Stimulated activated CD8-positive, alpha-beta memory T cell treated with anti-CD3 and anti-CD28 coated beads, Interleukin-4, amount 100 ng/mL, for 1 hour (primary cell): ENCODE measurements around the gene LPXN.
"Not testable (repeated sequence)": the region's sequence is repeated elsewhere in the genome, so short reads cannot be mapped to it uniquely, and the experiment has no call there.

Experiments
- DNase-seq, 2 donors: peaks; one replicate each; pipeline ENCODE4 v3.0.0-alpha.2; 2020; ENCODE audit warnings: low read depth in 2 of 2, low spot score in 1 of 2

LPXN gene

DNA sequence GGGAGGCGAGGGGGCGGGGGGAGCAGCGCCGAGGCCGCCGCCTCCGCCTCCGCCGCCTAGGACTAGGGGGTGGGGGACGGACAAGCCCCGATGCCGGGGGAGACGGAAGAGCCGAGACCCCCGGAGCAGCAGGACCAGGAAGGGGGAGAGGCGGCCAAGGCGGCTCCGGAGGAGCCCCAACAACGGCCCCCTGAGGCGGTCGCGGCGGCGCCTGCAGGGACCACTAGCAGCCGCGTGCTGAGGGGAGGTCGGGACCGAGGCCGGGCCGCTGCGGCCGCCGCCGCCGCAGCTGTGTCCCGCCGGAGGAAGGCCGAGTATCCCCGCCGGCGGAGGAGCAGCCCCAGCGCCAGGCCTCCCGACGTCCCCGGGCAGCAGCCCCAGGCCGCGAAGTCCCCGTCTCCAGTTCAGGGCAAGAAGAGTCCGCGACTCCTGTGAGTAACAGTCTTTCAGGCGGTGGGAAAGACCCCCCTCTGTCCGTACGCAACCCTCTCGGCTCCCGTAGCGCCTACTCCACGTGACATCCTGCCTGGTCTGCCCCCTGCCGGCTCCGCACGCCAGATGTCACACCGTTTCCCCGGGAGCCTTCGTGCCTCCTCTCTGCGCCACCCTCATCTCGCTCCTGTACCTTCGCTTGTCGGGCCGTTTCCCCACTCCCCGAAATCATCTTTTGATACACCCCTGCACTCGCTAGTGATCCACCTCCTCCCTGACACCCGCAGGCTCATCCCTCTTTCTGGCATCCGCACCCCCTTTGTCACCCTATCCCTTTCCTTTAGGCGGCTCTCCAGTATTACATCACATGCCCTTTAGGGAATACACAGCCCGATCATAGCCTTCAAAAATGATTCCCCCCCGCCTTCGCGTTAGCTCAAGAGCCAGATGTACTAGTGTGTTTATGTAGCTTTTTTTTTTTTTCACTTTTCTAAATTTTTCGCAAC, 3.8 kb upstream of the LPXN start:
- peak; percentile 81 to 88 for DNase-seq

- peak; percentile 94 to 95 for DNase-seq
Measured at GRCh38 chr11:58578635-58579191, 3.1 kb upstream of the LPXN start, which contains the start of gene ZFP91. Gene ZFP91 (plus strand): TSS chr11:58579063. CDS start chr11:58579282, 219 bp downstream.

- DNase-seq, result peak; percentile 78 to 88
Measured at GRCh38 chr11:58578136-58578634, 2.5 kb upstream of the LPXN start.

DNA sequence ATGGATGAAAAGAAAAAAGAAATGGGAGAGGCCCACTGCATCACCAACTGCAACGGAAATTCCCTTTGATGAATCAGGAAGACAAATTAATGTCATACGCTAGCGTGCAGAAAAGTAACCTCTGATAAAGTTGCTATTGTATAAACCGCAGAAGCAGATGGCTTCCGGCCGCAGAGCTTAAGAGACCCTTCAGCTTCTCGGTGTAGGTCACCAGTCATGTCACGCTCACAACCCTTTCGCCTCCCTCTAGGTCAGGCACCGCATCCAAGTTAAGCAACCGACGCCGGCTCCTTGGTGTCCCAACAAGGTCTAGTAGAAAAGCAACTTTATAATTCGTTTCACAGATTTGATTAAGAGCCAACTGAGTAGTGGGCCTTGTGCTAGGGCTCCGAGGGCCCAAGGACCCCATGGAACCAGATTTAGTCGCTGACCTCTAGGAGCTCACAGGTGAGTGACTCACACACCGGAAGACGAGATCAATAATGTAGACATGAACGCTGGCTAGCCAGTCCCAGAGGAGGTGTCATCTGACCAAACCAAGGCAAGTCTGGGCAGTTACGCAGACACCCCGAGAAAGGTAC, 2.0 kb upstream of the LPXN start:
- peak; percentile 65 to 66 for DNase-seq

DNA sequence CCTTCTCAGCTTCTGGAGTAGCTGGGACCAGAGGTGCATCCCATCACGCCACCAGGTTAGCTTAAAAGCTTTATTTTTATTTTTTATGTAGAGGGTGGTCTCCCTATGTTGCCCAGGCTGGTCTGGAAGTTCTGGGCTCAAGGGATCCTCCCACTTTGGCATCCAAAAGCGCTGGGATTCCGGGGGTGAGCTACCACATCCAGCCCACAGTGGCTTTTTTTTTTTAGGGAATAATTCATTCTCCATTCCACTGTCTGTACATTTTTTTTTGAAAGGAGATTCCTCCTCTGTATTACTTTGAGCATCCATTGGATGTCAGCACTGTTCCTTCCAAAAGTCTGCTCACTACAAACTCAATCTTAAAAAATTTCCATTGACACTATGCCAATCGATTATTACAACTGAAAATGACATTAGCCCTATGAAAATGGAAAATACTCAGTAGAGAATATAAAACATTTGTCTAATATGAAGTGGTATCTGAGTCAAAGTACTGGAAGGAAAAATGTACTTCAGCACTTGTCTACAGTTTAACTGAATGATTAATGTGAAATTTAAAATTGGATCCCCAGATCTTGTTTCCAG, 1.3 kb upstream of the LPXN start:
- no peak for DNase-seq

- DNase-seq, result no peak
Measured at GRCh38 chr11:58574881-58575280, 775 bp downstream of the LPXN start.

GRCh38 chr11:58573451-58574104, 2.1 kb downstream of the LPXN start:
- DNase-seq, result peak in 1 of 2 donors; percentile 28

DNA sequence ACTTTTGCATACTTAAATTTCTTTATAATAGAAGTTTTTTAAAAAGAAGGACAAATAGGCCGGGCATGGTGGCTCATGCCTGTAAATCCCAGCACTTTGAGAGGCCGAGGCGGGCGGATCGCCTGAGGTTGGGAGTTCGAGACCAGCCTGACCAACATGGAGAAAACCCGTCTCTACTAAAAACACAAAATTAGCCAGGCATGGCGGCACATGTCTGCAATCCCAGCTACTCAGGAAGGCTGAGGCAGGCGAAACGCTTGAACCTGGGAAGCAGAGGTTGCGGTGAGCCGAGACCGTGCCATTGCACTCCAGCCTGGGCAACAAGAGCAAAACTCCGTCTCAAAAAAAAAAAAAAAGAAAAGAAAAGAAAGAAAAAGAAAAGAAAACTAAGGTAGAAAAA, 2.8 kb downstream of the LPXN start:
- DNase-seq, result not testable (repeated sequence)

GRCh38 chr11:58567889-58568512, 7.7 kb downstream of the LPXN start:
- peak; percentile 52 to 59 for DNase-seq

- no peak for DNase-seq
Measured at GRCh38 chr11:58564231-58564630, 11.4 kb downstream of the LPXN start.

DNA sequence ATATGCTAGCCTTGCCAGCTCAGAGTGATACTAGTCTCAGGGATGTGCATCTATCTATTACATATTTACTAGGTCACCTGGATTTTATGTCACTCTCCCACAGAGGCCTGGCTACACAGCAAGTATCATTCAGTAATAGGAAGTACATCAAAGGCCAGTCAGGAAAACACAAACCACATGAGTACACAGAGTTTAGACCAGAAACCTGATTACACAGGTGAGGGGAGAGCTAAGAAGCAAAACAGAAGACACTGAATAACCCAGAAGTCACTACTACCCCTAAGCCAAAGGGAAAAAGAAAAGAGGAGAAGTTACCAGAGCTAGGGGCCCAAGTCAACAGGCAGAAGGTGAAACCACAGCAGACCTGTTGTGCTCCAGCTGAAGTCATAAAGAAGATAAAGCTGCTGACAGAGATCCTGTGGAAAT, 13.3 kb downstream of the LPXN start:
- no peak for DNase-seq

DNA sequence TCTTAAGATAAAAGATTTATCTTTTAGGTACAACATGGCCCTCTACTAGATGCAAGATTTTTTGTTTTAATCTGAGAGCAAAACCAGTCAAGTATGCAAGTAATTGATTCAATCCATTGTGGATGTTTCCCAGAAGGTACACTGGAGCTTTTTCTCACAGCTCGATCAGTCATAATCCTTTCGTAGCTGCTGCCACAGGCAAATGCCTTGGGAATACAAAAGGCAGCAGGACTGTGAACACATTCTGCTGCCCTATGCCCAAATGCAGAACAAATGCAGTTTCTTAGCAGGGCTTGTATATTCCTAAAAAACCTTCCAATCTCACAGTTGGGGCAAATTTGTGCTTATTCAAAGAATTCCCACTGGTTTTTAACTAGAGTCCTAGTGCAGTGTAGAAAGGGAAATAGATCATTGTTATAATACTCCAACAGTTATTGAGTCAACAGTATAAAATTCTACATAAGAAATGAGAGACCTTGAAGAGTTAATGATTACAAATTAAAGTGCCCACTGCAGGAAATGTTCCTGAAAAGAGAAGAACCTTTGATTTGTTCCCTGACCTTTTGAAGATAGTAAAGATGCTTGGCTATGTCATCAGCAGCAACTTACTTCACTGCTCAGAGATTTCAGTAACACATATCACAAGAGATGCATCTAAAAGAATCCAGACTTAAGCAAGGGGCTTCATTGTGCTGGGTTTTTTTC, 14.1 kb downstream of the LPXN start:
- DNase-seq, result no peak

DNA sequence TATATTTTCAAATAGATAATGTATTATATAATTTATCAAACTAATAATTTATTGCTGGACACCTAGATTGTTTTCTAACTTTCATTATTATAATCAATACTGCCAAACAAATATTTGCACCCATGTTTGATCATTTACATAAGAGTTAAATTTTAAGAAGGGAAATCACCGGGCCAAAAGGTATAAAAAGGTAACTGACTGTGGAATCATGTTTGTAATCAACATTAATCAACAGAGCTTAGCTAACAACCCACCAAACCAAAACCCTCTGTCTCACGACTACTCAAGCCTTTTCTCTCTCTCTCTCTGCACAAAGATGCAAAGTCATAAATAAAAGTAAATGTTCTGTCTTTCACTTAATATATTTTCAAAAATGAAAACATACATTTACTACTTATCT, 14.8 kb downstream of the LPXN start:
- no peak for DNase-seq

GRCh38 chr11:58549644-58550043, 26.0 kb downstream of the LPXN start:
- no peak for DNase-seq

DNA sequence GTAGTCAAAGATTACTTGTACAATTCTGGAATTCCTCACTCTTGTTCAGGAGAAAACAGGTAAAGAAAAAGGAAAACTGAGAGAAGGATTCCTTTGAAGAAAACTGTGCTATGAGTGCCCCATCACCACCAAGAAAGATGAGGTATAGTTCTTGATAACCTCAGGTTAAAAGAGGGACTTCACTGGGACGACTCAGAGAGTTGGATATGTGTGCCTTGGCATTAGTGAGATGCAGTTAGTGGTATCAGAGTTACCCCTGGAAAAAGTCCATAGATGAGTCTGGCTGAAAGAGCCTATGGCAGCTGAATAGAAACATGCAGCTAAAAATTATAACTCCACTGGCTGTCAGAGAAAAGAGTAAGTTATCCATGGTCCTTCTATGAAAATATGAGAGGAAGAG, 28.8 kb downstream of the LPXN start:
- DNase-seq, result no peak

DNA sequence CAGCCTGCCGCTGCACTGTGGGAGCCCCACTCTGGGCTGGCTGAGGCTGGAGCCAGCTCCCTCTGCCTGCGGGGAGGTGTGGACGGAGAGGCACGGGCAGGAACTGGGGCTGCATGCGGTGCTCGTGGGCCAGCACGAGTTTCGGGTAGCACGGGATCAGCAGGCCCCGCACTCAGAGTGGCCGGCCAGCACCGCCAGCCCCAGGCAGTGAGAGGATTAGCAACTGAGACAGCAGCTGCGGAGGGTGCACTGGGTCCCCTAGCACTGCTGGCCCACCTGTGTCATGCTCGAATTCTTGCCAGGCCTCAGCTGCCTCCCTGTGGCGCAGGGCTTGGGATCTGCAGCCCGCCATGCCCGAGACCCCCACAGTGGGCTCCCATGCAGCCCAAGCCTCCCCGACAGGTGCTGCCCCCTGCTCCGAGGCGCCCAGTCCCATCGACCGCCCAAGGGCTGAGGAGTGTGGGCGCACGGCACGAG, 43.8 kb downstream of the LPXN start:
- no peak for DNase-seq

- no peak for DNase-seq
Measured at GRCh38 chr11:58530236-58530635, 45.4 kb downstream of the LPXN start.

GRCh38 chr11:58527429-58527828, 48.2 kb downstream of the LPXN start:
- DNase-seq, result no peak

DNA sequence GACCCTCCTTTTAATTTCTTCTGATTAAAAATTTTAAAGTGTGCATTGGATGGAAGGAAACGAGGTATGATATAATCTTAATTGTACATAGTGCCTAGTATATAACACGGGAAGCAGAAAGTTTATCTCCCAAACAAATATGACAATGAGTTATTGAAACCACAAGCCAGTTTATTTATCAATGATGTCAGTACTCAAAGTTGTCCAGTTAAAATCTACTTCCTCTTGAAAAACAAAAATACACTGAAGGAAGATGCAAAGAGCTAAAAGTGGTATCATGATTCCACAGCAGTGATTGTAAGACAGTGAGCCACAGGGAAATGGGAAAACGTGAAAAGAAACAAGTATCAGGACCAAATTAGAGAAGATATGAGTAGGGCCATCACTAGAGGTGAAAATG, 48.9 kb downstream of the LPXN start:
- DNase-seq, result no peak
